Neural progenitor cell (in vitro differentiated cells): ENCODE results near the gene KDSR. TPM values are rescaled to one million over a fixed set of nuclear protein-coding genes. Genes with fewer than 3 reads are reported as not detected.

Experiments used
- DNase-seq: peaks from one replicate; pipeline ENCODE4 v3.0.0-alpha.2; 2016; ENCODE audit warnings: low spot score
- H2AFZ ChIP-seq: fragments of 200-600 bp; sonication (generic); replicated peaks from 2 replicates; pipeline ENCODE4 v1.6.1; 2016; ENCODE audit warnings: antibody characterized with exemption
- H3F3A ChIP-seq: fragments of 200-600 bp; sonication (generic); 2 replicates; pipeline ENCODE4 v1.6.1; 2016; ENCODE audit warnings: antibody characterized with exemption, low read depth
- H3K27ac ChIP-seq: fragments of 200-600 bp; sonication (generic); 2 replicates; pipeline ENCODE4 v1.5.1; 2016; ENCODE audit warnings: mild to moderate bottlenecking
- H3K27me3 ChIP-seq: fragments of 200-600 bp; sonication (generic); 2 replicates; pipeline ENCODE4 v1.6.1; 2016; ENCODE audit warnings: mild to moderate bottlenecking, moderate library complexity
- H3K36me3 ChIP-seq: fragments of 200-600 bp; sonication (generic); 2 replicates; pipeline ENCODE4 v1.5.1; 2016
- H3K4me1 ChIP-seq: fragments of 200-600 bp; sonication (generic); 2 replicates; pipeline ENCODE4 v1.6.1; 2016; ENCODE audit warnings: mixed run types
- H3K4me2 ChIP-seq: fragments of 200-600 bp; sonication (generic); 2 replicates; pipeline ENCODE4 v1.6.1; 2016
- H3K4me3 ChIP-seq: fragments of 200-600 bp; sonication (generic); 2 replicates; pipeline ENCODE4 v1.5.1; 2016
- H3K79me2 ChIP-seq: fragments of 200-600 bp; sonication (generic); 2 replicates; pipeline ENCODE4 v1.6.1; 2016; ENCODE audit warnings: low read depth
- H3K9ac ChIP-seq: fragments of 200-600 bp; sonication (generic); 2 replicates; pipeline ENCODE4 v1.6.1; 2016
- H3K9me3 ChIP-seq: fragments of 200-600 bp; sonication (generic); 2 replicates; pipeline ENCODE4 v1.5.1; 2016; ENCODE audit warnings: low read depth
- H4K20me1 ChIP-seq: fragments of 200-600 bp; sonication (generic); 2 replicates; pipeline ENCODE4 v1.6.1; 2016; ENCODE audit warnings: low read depth
- H3K27ac Mint-ChIP-seq: 3 replicates; pipeline ENCODE4 v1.8.0; 2021; ENCODE audit warnings: mixed read lengths
- H3K27me3 Mint-ChIP-seq: 2 replicates; pipeline ENCODE4 v1.8.0; 2022; ENCODE audit warnings: low read depth, mild to moderate bottlenecking, inconsistent platforms, moderate library complexity, mixed read lengths; ENCODE audit not compliant: insufficient read depth
- H3K36me3 Mint-ChIP-seq: 3 replicates; pipeline ENCODE4 v1.8.0; 2021; ENCODE audit warnings: mixed read lengths
- H3K4me1 Mint-ChIP-seq: 3 replicates; pipeline ENCODE4 v1.8.0; 2021; ENCODE audit warnings: mixed read lengths
- H3K4me3 Mint-ChIP-seq: 3 replicates; pipeline ENCODE4 v1.8.0; 2021; ENCODE audit warnings: mild to moderate bottlenecking, moderate library complexity, mixed read lengths
- H3K9me3 Mint-ChIP-seq: 3 replicates; pipeline ENCODE4 v1.8.0; 2020; ENCODE audit warnings: mixed read lengths
- EZH2 ChIP-seq: fragments of 200-600 bp; sonication (generic); IDR thresholded peaks from 2 replicates; pipeline ENCODE4 v1.6.1; 2017; ENCODE audit warnings: antibody characterized with exemption, mild to moderate bottlenecking, moderate library complexity
- EZH2phosphoT487 ChIP-seq: fragments of 200-600 bp; sonication (generic); IDR thresholded peaks from 2 replicates; pipeline ENCODE4 v1.6.1; 2017; ENCODE audit warnings: antibody characterized with exemption
- total RNA-seq: library from RNA; depleted of rRNA; stranded (reverse); fragments of >200 nt; gene quantifications from 2 replicates; pipeline ENCODE4 v1.2.3, GENCODE V29; 2015; ENCODE audit warnings: low replicate concordance
- TF ChIP-seq, protein P1 (sequence below): fragments of 200-600 bp; sonication (generic); IDR thresholded peaks from 2 replicates; pipeline ENCODE4 v1.5.1; 2017; ENCODE audit warnings: antibody characterized with exemption, mild to moderate bottlenecking

Gene KDSR
- total RNA-seq, 1 donor from 2014 or later, result 20.6 TPM

DNA sequence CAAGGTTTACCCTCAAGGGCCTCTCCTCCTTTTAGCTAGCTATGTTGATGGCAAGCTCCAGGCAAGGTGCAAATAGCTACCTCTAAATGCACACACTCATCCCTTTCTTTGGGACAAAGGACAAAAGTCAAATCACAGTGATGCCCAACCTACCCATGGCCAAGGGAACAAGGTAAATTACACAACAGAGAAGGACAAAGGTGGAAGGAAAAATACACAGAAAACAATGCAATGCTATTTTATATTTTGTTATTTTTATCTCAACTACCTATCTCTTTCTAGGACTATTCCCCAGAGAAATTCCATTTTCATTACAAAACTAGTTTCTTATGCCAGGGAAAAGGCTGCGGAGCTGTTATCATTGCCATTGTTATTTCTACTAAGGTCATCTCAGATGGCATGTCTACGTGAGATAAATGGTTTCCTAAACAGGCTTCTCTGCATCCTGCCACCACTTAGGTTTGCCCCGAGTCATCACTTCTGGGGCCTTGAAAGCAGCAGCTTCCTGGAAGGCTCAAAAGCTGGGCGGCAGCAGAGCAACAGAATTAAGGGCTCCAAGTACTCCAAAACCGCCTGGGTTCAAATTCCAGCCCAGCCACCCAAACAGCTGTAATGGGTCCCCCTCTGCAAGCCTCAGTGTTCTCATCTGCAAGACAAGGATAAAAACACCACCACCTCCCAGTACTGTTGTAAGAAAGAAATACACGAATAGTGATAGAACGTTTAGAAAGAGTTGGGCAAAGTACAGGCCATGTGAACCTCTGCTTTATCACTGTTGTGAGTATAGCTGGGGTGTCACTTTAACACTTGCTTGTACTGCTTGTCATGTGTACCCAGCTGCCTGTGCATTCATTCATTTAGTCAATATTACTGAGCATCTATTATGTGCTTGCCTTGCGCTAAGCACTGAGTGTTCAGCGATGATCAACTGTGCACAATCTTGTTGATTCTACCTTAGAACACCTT, 68.3 kb downstream of the KDSR start:
- no peak overlapping the region for H3K4me3 ChIP-seq
- no peaks in the 10 kb centered on the region for H3K9me3 Mint-ChIP-seq

DNA sequence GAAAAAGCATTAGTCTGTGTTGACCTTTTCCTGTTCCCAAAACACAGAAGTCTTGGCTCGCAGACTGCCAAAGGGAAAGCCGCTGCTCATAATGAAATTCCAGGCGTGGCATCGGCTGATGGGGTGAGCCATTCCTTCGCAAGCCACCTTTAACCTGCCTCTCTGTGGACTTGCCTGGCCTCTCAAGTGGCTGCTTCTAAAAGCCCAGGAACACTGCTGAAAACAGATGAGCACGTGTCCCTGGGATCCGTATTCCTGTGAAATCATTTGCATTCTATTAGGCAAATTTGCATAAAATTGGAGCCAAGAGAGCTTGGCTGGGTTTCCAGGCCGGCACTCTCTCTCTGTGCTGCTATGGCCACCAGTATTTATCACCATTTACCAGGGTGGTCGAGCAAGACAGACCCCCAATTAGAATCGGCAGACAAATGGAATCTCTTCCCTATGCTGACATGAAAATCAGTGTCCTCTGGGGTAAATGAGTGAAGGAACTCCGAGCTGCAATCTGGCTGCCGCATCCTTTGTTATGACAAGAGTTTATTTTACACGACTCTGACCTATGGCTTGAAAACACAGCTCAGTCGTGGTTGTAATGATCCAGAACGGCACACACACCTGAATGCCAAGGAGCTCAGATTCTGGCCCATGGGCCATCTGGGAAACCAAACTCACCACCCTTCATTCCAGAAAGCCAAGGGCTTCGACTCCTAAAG, 69.2 kb downstream of the KDSR start:
- no peak for DNase-seq
- Histone ChIP-seq H2AFZ (no peak overlapping the region), H4K20me1 (no peaks in the 10 kb centered on the region), H3K27ac (no peak overlapping the region), H3K4me2 (no peak overlapping the region), H3K27me3 (no peaks in the 10 kb centered on the region), H3K4me1 (no peaks in the 10 kb centered on the region), H3K36me3 (no peaks in the 10 kb centered on the region), H3K9me3 (no peaks in the 10 kb centered on the region), H3K4me3 (no peak overlapping the region), H3F3A (no peaks in the 10 kb centered on the region), H3K79me2 (no peaks in the 10 kb centered on the region), H3K9ac (no peak overlapping the region)
- no peaks in the 10 kb centered on the region for H3K27me3 Mint-ChIP-seq
- TF ChIP-seq EZH2phosphoT487 (no peak), EZH2 (no peak)
- TF ChIP-seq, protein P1, sequence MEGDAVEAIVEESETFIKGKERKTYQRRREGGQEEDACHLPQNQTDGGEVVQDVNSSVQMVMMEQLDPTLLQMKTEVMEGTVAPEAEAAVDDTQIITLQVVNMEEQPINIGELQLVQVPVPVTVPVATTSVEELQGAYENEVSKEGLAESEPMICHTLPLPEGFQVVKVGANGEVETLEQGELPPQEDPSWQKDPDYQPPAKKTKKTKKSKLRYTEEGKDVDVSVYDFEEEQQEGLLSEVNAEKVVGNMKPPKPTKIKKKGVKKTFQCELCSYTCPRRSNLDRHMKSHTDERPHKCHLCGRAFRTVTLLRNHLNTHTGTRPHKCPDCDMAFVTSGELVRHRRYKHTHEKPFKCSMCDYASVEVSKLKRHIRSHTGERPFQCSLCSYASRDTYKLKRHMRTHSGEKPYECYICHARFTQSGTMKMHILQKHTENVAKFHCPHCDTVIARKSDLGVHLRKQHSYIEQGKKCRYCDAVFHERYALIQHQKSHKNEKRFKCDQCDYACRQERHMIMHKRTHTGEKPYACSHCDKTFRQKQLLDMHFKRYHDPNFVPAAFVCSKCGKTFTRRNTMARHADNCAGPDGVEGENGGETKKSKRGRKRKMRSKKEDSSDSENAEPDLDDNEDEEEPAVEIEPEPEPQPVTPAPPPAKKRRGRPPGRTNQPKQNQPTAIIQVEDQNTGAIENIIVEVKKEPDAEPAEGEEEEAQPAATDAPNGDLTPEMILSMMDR, result no peak
- H3K27ac Mint-ChIP-seq, result no peak overlapping the region
- peaks cover 26% of the 10 kb centered on the region for H3K4me1 Mint-ChIP-seq
- peaks cover 12% of the 10 kb centered on the region for H3K36me3 Mint-ChIP-seq
- no peaks in the 10 kb centered on the region for H3K9me3 Mint-ChIP-seq
- H3K4me3 Mint-ChIP-seq, result no peak overlapping the region

More for the DNA sequence above, 68.3 kb downstream of the KDSR start:
- Mint-ChIP-seq H3K27me3 (no peaks in the 10 kb centered on the region), H3K27ac (peak overlapping the region; percentile 43), H3K4me1 (peaks cover 22% of the 10 kb centered on the region), H3K4me3 (no peak overlapping the region), H3K36me3 (peaks cover 12% of the 10 kb centered on the region)
- H3K9ac ChIP-seq, result no peak overlapping the region
- no peaks in the 10 kb centered on the region for H3K9me3 ChIP-seq
- no peaks in the 10 kb centered on the region for H3K27me3 ChIP-seq
- no peaks in the 10 kb centered on the region for H3K4me1 ChIP-seq
- no peak overlapping the region for H3K27ac ChIP-seq
- H3F3A ChIP-seq, result no peaks in the 10 kb centered on the region
- no peaks in the 10 kb centered on the region for H3K79me2 ChIP-seq
- H4K20me1 ChIP-seq, result no peaks in the 10 kb centered on the region
- TF ChIP-seq EZH2 (no peak), EZH2phosphoT487 (no peak)
- no peak overlapping the region for H3K4me2 ChIP-seq
- DNase-seq, result no peak
- no peak overlapping the region for H2AFZ ChIP-seq
- no peaks in the 10 kb centered on the region for H3K36me3 ChIP-seq

DNA sequence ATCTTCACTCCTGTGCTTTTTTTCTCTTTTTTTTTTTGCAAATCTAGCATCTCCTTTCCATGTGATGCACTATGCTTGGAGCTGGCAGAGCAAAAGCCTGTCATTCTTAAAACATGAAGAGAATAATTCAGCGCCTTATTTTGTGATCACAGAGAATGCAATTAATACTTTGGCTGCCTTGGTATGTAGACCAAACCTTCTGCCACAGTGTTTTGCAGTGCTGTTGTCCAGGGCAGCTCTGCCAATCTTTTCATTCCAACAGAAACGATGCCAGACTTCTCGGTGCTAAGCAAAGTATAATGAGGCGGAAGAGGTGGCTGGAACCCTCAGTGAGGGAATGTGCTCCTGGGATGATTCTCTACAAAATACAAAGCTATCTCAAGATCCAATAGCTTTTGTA, 73.1 kb downstream of the KDSR start:
- Mint-ChIP-seq H3K4me3 (no peak overlapping the region), H3K4me1 (peaks cover 17% of the 10 kb centered on the region), H3K36me3 (peaks cover 14% of the 10 kb centered on the region), H3K9me3 (peaks cover 2% of the 10 kb centered on the region), H3K27ac (no peak overlapping the region), H3K27me3 (no peaks in the 10 kb centered on the region)
- no peaks in the 10 kb centered on the region for H3K27me3 ChIP-seq
- TF ChIP-seq EZH2, result no peak
- TF ChIP-seq EZH2phosphoT487, result no peak
- H3K9ac ChIP-seq, result no peak overlapping the region
- H3K79me2 ChIP-seq, result no peaks in the 10 kb centered on the region
- H3K9me3 ChIP-seq, result no peaks in the 10 kb centered on the region
- no peaks in the 10 kb centered on the region for H3K36me3 ChIP-seq
- peaks cover 9% of the 10 kb centered on the region for H3F3A ChIP-seq
- H3K4me3 ChIP-seq, result no peak overlapping the region
- no peak overlapping the region for H3K4me2 ChIP-seq
- H4K20me1 ChIP-seq, result no peaks in the 10 kb centered on the region
- no peak for DNase-seq
- no peak overlapping the region for H3K27ac ChIP-seq
- no peak overlapping the region for H2AFZ ChIP-seq
- peaks cover 17% of the 10 kb centered on the region for H3K4me1 ChIP-seq

DNA sequence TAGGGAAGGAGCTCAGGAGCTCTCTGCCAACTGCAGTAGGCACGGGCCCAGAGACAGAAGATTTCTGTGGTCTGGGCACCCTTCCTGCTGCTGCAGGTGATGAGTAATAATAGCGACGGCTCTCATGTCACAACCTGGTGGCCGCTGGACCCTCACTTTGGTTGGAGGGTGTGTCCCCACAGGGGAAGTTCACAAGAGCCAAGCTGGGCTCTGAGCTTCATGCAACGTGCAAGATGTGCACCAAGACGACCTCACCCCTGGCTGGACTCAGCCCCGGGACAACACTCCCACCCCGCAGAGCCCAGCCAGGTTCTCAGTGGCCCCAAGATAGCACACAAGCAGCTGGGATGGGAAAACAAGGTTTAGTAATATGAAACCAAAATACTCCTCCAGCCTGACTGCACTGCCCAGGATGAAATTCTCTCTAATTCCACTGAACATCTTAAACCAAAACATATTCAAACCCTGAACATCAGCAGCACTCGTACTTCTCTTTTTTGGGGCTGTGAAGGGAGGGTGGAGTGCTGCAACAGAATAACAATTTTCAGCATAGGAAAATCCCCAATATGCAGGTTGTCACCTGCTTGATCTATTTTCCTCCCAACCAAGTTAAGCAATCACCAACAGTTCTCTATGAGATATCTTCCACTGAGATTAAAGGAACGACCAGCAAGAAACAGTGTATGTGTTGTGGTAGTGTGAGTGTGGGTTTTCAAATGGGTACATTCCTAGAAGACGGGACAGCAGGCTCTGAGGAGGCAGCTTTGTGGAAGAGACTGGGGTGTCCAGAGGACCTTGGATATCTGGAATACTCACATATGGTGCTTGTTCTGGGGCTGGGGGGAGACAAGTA, 73.9 kb downstream of the KDSR start:
- Histone ChIP-seq H3K9me3 (no peaks in the 10 kb centered on the region), H3K79me2 (no peaks in the 10 kb centered on the region), H3K9ac (no peak overlapping the region), H3K4me3 (no peak overlapping the region), H3F3A (peaks cover 9% of the 10 kb centered on the region), H3K36me3 (no peaks in the 10 kb centered on the region), H2AFZ (no peak overlapping the region), H3K27ac (no peak overlapping the region), H3K4me1 (peaks cover 17% of the 10 kb centered on the region), H3K27me3 (no peaks in the 10 kb centered on the region), H3K4me2 (no peak overlapping the region), H4K20me1 (no peaks in the 10 kb centered on the region)
- TF ChIP-seq, protein P1, result no peak
- TF ChIP-seq EZH2, result no peak
- TF ChIP-seq EZH2phosphoT487, result no peak
- Mint-ChIP-seq H3K4me1 (peaks cover 17% of the 10 kb centered on the region), H3K9me3 (peaks cover 2% of the 10 kb centered on the region), H3K27ac (peak overlapping the region; percentile 8), H3K4me3 (no peak overlapping the region), H3K36me3 (peaks cover 14% of the 10 kb centered on the region), H3K27me3 (no peaks in the 10 kb centered on the region)
- DNase-seq, result no peak
